A549 (cell line): ENCODE results near the gene TRAM2. TPM values are rescaled to one million over a fixed set of nuclear protein-coding genes. Genes with fewer than 3 reads are reported as not detected.

Experiments
- ATAC-seq, 2 experiments: fragments of 200-7000 bp in 1 of 2; fragments of >200 bp in 1 of 2; cut with Nextera tagmentation in 1 of 2; cut with Tn5 transposase in 1 of 2; 3 replicates each; pipeline versions ENCODE4 v1.8.0 to v1.9.1; 2018 to 2020; ENCODE audit warnings: mild to moderate bottlenecking in 1 of 2, moderate library complexity in 1 of 2
- CTCF ChIA-PET: fragments of 300-600 bp; sonication (Branson Sonifier 250); formaldehyde crosslinking; extraction: SDS; loops from one replicate; lab custom pipeline; 2021; ENCODE audit warnings: antibody characterized with exemption, inconsistent platforms; lab: Yijun Ruan, JAX
- POLR2A ChIA-PET: fragments of 350-600 bp; formaldehyde crosslinking; extraction: SDS; loops from one replicate; lab custom pipeline; 2021; ENCODE audit warnings: antibody characterized with exemption, inconsistent platforms; lab: Yijun Ruan, JAX
- DNase-seq, 2 experiments: peaks; one replicate each; pipeline versions ENCODE4 v3.0.0 to v3.0.0-alpha.2; 2011 to 2016; ENCODE audit warnings: low read depth in 1 of 2, low spot score in 1 of 2
- FAIRE-seq: peaks from 2 replicates; lab custom pipeline; 2011; peaks lifted over from hg19 to GRCh38; lab: Jason Lieb, UNC
- H3K27ac ChIP-seq, 2 experiments: fragments of >200 bp; sonication (Bioruptor Twin); formaldehyde crosslinking; 3 replicates each; pipeline ENCODE4 v1.5.1; 2016 to 2017
- H3K4me1 ChIP-seq: fragments of >200 bp; sonication (Bioruptor Twin); formaldehyde crosslinking; 3 replicates; pipeline ENCODE4 v1.6.1; 2016
- H3K4me2 ChIP-seq: fragments of >200 bp; sonication (Bioruptor Twin); formaldehyde crosslinking; 3 replicates; pipeline ENCODE4 v1.6.1; 2016
- H3K4me3 ChIP-seq: fragments of >200 bp; sonication (Bioruptor Twin); formaldehyde crosslinking; 3 replicates; pipeline ENCODE4 v1.5.1; 2016
- H3K9me3 ChIP-seq: fragments of >200 bp; sonication (Bioruptor Twin); formaldehyde crosslinking; 3 replicates; pipeline ENCODE4 v1.6.1; 2016
- CBX8 ChIP-seq: fragments of 200-600 bp; sonication (generic); IDR thresholded peaks from 2 replicates; pipeline ENCODE4 v1.6.1; 2016
- CEBPB ChIP-seq, 2 experiments: fragments of >200 bp in 1 of 2; sonication (Bioruptor Twin) in 1 of 2; formaldehyde crosslinking in 1 of 2; IDR thresholded peaks; 2 replicates each; pipeline ENCODE4 v1.6.1; 2012 to 2016
- EHMT2 ChIP-seq: fragments of 200-600 bp; sonication (generic); IDR thresholded peaks from 2 replicates; pipeline ENCODE4 v1.6.1; 2016; ENCODE audit warnings: antibody characterized with exemption, low read depth, mild to moderate bottlenecking, moderate library complexity
- FOSB ChIP-seq: fragments of 250-450 bp; sonication (Bioruptor Pico); IDR thresholded peaks from 2 replicates; pipeline ENCODE4 v1.5.0; 2020; ENCODE audit warnings: mild to moderate bottlenecking, moderate library complexity
- FOSL2 ChIP-seq, 2 experiments: fragments of 450-650 bp in 1 of 2; fragments of >200 bp in 1 of 2; sonication (Bioruptor Twin) in 1 of 2; formaldehyde crosslinking; IDR thresholded peaks; 2 replicates each; pipeline versions ENCODE4 v1.5.0 to v1.6.1; 2016 to 2020; ENCODE audit warnings: mild to moderate bottlenecking in 1 of 2, moderate library complexity in 1 of 2
- FOXS1 ChIP-seq: fragments of 250-450 bp; sonication (Bioruptor Pico); IDR thresholded peaks from 2 replicates; pipeline ENCODE4 v1.5.0; 2020; ENCODE audit warnings: mild to moderate bottlenecking, moderate library complexity
- GATA3 ChIP-seq: IDR thresholded peaks from 2 replicates; pipeline ENCODE4 v1.6.1; 2012; ENCODE audit warnings: borderline replicate concordance
- HOXB5 ChIP-seq: fragments of 250-450 bp; sonication (Bioruptor Pico); IDR thresholded peaks from 2 replicates; pipeline ENCODE4 v1.5.0; 2020; ENCODE audit warnings: mild to moderate bottlenecking, moderate library complexity
- KDM5A ChIP-seq: fragments of 200-600 bp; sonication (generic); IDR thresholded peaks from 2 replicates; pipeline ENCODE4 v1.6.1; 2016; ENCODE audit warnings: antibody characterized with exemption, mild to moderate bottlenecking
- MAFK ChIP-seq: fragments of 450-650 bp; IDR thresholded peaks from 2 replicates; pipeline ENCODE4 v1.6.1; 2014; ENCODE audit not compliant: partially characterized antibody
- MYC ChIP-seq: IDR thresholded peaks from 2 replicates; pipeline ENCODE4 v1.6.1; 2012; ENCODE audit warnings: mild to moderate bottlenecking, inconsistent platforms, low read length, improper control_type of control experiment, borderline replicate concordance
- NPAS2 ChIP-seq: fragments of 250-450 bp; sonication (Bioruptor Pico); IDR thresholded peaks from 2 replicates; pipeline ENCODE4 v1.8.0; 2022; ENCODE audit warnings: mild to moderate bottlenecking, moderate library complexity, borderline replicate concordance
- PHF8 ChIP-seq: fragments of 200-600 bp; sonication (generic); IDR thresholded peaks from 2 replicates; pipeline ENCODE4 v1.6.1; 2016; ENCODE audit warnings: low read depth, mild to moderate bottlenecking, antibody characterized with exemption, moderate library complexity, borderline replicate concordance
- POLR2A ChIP-seq: IDR thresholded peaks from 2 replicates; pipeline ENCODE4 v1.6.1; 2012; ENCODE audit warnings: mild to moderate bottlenecking, low read length
- RAD21 ChIP-seq, 2 experiments: fragments of >200 bp in 1 of 2; sonication (Bioruptor Twin) in 1 of 2; formaldehyde crosslinking in 1 of 2; IDR thresholded peaks in 1 of 2; conservative IDR thresholded peaks in 1 of 2; 2 replicates in 1 of 2; 3 replicates in 1 of 2; pipeline ENCODE4 v1.6.1; 2012 to 2018; ENCODE audit warnings: inconsistent platforms in 1 of 2
- RFX5 ChIP-seq: fragments of 450-650 bp; IDR thresholded peaks from 2 replicates; pipeline ENCODE4 v1.7.1; 2014; ENCODE audit warnings: antibody characterized with exemption, mild to moderate bottlenecking, moderate library complexity
- SREBF2 ChIP-seq: fragments of 450-650 bp; IDR thresholded peaks from 2 replicates; pipeline ENCODE4 v1.6.1; 2014; ENCODE audit warnings: mild to moderate bottlenecking, moderate library complexity
- TFCP2L1 ChIP-seq: fragments of 250-450 bp; sonication (Bioruptor Pico); IDR thresholded peaks from 2 replicates; pipeline ENCODE4 v1.5.0; 2021; ENCODE audit warnings: mild to moderate bottlenecking
- ZC3H11A ChIP-seq: fragments of 450-650 bp; IDR thresholded peaks from 2 replicates; pipeline ENCODE4 v1.6.1; 2014; ENCODE audit warnings: antibody characterized with exemption, mild to moderate bottlenecking
- ZFP36 ChIP-seq: fragments of 450-650 bp; IDR thresholded peaks from 2 replicates; pipeline ENCODE4 v1.6.1; 2014; ENCODE audit warnings: borderline replicate concordance; ENCODE audit not compliant: partially characterized antibody
- WGBS: methylation state at CpG from one replicate; pipeline ENCODE4 v1.1.6; 2017; ENCODE audit errors: missing lambda C conversion rate; 5-methylcytosine and 5-hydroxymethylcytosine counted together
- polyA plus RNA-seq, 4 experiments: library from polyadenylated mRNA; depleted of rRNA in 3 of 4; stranded (reverse); fragments of >200 nt; fragmentation: RNase III in 1 of 4; extraction: RNeasy Plus Mini Kit Qiagen cat#74134 plus additional on column Dnase treatment in 1 of 4; gene quantifications; 2 replicates in 3 of 4; 3 replicates in 1 of 4; pipeline ENCODE4 v1.2.3, GENCODE V29; 2011 to 2017
- TF ChIP-seq, protein P1 (sequence below): fragments of >200 bp; sonication (Bioruptor Twin); formaldehyde crosslinking; IDR thresholded peaks from 2 replicates; pipeline ENCODE4 v1.6.1; 2016
- TF ChIP-seq, protein P2 (sequence below): fragments of >200 bp; sonication (Bioruptor Twin); formaldehyde crosslinking; IDR thresholded peaks from 3 replicates; pipeline ENCODE4 v1.6.1; 2016
- TF ChIP-seq, protein P3 (sequence below): fragments of 250-450 bp; sonication (Bioruptor Pico); IDR thresholded peaks from 2 replicates; pipeline ENCODE4 v1.5.0; 2021; ENCODE audit warnings: mild to moderate bottlenecking, moderate library complexity, borderline replicate concordance
- TF ChIP-seq, protein P4 (sequence below): fragments of 450-650 bp; IDR thresholded peaks from 2 replicates; pipeline ENCODE4 v1.6.1; 2014; ENCODE audit warnings: antibody characterized with exemption
- TF ChIP-seq, protein P5 (sequence below): fragments of 200-600 bp; sonication (generic); IDR thresholded peaks from 2 replicates; pipeline ENCODE4 v1.6.1; 2016; ENCODE audit warnings: antibody characterized with exemption, mild to moderate bottlenecking, moderate library complexity

Gene TRAM2
- polyA plus RNA-seq, 2 of the 4 experiments (the other 2 are of a cell fraction) = 16.4 to 25.4 TPM

DNA sequence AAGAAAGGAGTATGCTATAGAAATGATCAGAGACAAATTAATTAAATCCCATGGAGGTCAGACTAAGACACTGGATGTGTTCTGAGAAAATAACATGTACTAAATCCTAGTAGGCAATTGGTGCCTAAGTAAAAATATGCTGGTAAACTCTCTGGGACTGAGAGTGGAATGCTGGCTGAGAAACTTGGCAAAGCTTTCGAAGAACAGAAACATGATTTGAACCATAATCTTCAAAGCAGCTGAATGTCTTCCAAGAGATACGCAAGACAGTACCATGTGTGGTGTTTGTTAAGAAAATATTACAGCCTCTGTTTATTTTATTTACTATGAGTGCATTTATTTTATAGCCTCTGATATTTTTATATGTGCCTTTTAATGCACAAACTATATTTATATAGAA, 101.6 kb downstream of the TRAM2 start:
- WGBS = 86% methylated on average over 2 of the region's 2 CpGs
- no peaks in the 10 kb centered on the region for H3K9me3 ChIP-seq
- H3K4me1 ChIP-seq = no peaks in the 10 kb centered on the region
- no peak overlapping the region for H3K27ac ChIP-seq
- DNase-seq (no peak), FAIRE-seq (no peak), ATAC-seq (no peak)
- no peak overlapping the region for H3K4me2 ChIP-seq
- ChIA-PET CTCF (no interaction called here), POLR2A (no interaction called here)
- H3K4me3 ChIP-seq = no peak overlapping the region
- no peak for TF ChIP-seq GATA3
- TF ChIP-seq, protein P1, sequence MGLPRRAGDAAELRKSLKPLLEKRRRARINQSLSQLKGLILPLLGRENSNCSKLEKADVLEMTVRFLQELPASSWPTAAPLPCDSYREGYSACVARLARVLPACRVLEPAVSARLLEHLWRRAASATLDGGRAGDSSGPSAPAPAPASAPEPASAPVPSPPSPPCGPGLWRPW = no peak
- TF ChIP-seq RFX5 = no peak
- no peak for TF ChIP-seq FOSL2 (IDR thresholded peaks at IDR 0.05)
- no peak for TF ChIP-seq FOSL2 (CRISPR knock-in tag; IDR thresholded peaks at IDR 0.05)
- TF ChIP-seq PHF8 = no peak
- TF ChIP-seq, protein P2, sequence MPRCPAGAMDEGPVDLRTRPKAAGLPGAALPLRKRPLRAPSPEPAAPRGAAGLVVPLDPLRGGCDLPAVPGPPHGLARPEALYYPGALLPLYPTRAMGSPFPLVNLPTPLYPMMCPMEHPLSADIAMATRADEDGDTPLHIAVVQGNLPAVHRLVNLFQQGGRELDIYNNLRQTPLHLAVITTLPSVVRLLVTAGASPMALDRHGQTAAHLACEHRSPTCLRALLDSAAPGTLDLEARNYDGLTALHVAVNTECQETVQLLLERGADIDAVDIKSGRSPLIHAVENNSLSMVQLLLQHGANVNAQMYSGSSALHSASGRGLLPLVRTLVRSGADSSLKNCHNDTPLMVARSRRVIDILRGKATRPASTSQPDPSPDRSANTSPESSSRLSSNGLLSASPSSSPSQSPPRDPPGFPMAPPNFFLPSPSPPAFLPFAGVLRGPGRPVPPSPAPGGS = no peak
- TF ChIP-seq KDM5A = no peak
- no peak for TF ChIP-seq FOXS1 (CRISPR knock-in tag)
- TF ChIP-seq ZFP36 = no peak
- no peak for TF ChIP-seq SREBF2
- TF ChIP-seq, protein P3, sequence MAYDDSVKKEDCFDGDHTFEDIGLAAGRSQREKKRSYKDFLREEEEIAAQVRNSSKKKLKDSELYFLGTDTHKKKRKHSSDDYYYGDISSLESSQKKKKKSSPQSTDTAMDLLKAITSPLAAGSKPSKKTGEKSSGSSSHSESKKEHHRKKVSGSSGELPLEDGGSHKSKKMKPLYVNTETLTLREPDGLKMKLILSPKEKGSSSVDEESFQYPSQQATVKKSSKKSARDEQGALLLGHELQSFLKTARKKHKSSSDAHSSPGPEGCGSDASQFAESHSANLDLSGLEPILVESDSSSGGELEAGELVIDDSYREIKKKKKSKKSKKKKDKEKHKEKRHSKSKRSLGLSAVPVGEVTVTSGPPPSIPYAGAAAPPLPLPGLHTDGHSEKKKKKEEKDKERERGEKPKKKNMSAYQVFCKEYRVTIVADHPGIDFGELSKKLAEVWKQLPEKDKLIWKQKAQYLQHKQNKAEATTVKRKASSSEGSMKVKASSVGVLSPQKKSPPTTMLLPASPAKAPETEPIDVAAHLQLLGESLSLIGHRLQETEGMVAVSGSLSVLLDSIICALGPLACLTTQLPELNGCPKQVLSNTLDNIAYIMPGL (CRISPR knock-in tag) = no peak
- TF ChIP-seq HOXB5 (CRISPR knock-in tag) = no peak
- TF ChIP-seq, protein P4, sequence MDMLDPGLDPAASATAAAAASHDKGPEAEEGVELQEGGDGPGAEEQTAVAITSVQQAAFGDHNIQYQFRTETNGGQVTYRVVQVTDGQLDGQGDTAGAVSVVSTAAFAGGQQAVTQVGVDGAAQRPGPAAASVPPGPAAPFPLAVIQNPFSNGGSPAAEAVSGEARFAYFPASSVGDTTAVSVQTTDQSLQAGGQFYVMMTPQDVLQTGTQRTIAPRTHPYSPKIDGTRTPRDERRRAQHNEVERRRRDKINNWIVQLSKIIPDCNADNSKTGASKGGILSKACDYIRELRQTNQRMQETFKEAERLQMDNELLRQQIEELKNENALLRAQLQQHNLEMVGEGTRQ = no peak
- no peak for TF ChIP-seq CBX8
- TF ChIP-seq RAD21 (conservative IDR thresholded peaks at IDR 0.05 in 1 of 2, IDR thresholded peaks at IDR 0.05 in 1 of 2) = no peak
- TF ChIP-seq, protein P5, sequence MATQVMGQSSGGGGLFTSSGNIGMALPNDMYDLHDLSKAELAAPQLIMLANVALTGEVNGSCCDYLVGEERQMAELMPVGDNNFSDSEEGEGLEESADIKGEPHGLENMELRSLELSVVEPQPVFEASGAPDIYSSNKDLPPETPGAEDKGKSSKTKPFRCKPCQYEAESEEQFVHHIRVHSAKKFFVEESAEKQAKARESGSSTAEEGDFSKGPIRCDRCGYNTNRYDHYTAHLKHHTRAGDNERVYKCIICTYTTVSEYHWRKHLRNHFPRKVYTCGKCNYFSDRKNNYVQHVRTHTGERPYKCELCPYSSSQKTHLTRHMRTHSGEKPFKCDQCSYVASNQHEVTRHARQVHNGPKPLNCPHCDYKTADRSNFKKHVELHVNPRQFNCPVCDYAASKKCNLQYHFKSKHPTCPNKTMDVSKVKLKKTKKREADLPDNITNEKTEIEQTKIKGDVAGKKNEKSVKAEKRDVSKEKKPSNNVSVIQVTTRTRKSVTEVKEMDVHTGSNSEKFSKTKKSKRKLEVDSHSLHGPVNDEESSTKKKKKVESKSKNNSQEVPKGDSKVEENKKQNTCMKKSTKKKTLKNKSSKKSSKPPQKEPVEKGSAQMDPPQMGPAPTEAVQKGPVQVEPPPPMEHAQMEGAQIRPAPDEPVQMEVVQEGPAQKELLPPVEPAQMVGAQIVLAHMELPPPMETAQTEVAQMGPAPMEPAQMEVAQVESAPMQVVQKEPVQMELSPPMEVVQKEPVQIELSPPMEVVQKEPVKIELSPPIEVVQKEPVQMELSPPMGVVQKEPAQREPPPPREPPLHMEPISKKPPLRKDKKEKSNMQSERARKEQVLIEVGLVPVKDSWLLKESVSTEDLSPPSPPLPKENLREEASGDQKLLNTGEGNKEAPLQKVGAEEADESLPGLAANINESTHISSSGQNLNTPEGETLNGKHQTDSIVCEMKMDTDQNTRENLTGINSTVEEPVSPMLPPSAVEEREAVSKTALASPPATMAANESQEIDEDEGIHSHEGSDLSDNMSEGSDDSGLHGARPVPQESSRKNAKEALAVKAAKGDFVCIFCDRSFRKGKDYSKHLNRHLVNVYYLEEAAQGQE = no peak

DNA sequence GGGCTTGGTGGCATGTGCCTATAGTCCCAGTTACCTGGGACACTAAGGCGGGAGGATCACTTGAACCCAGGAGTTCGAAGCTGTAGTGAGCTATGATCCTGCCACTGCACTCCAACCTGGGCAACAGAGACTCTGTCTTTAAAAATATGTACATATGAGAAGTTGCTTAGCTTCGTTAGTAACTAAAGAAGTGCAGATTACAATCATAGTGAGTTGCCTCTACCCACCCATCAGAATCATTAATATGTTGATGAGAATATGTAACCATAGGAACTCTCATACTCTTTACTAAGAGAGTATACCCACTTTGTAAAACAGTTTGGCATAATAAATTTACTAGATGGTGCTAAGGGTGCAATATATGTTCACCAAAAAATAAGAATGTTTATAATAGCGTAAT, 102.7 kb downstream of the TRAM2 start:
- Histone ChIP-seq H3K4me1 (no peaks in the 10 kb centered on the region), H3K27ac (no peak overlapping the region), H3K9me3 (no peaks in the 10 kb centered on the region), H3K4me3 (no peak overlapping the region), H3K4me2 (no peak overlapping the region)
- WGBS = 86% methylated on average over 4 of the region's 4 CpGs
- ATAC-seq (no peak), FAIRE-seq (no peak), DNase-seq (no peak)
- CTCF ChIA-PET = no interaction called here
- POLR2A ChIA-PET = no interaction called here
- TF ChIP-seq FOSB (CRISPR knock-in tag) = no peak
- TF ChIP-seq RAD21 (conservative IDR thresholded peaks at IDR 0.05 in 1 of 2, IDR thresholded peaks at IDR 0.05 in 1 of 2) = no peak
- TF ChIP-seq, protein P5 = no peak
- no peak for TF ChIP-seq MAFK
- TF ChIP-seq NPAS2 (CRISPR knock-in tag) = no peak
- TF ChIP-seq MYC = no peak
- no peak for TF ChIP-seq CEBPB (IDR thresholded peaks at IDR 0.05)
- no peak for TF ChIP-seq ZC3H11A
- TF ChIP-seq POLR2A = no peak
- TF ChIP-seq TFCP2L1 (CRISPR knock-in tag) = no peak
- TF ChIP-seq EHMT2 = no peak
- TF ChIP-seq, protein P1 = no peak
- no peak for TF ChIP-seq SREBF2
- no peak for TF ChIP-seq CBX8
